K562 (cell line): ENCODE measurements around the gene TSPAN16. TPM values are rescaled to one million over a fixed set of nuclear protein-coding genes. Genes with fewer than 3 reads are reported as not detected.

ENCODE experiments used
- ATAC-seq: fragments of 200-7000 bp; cut with Tn5 transposase; 3 replicates; pipeline ENCODE4 v1.9.1; 2020; ENCODE audit warnings: moderate library complexity
- BruUV-seq: library from RNA; stranded (reverse); fragments of 400-500 nt; replicated peaks from 2 replicates; lab custom pipeline; 2021; lab: Mats Ljungman, UMichigan
- CTCF ChIA-PET: fragments of 300-600 bp; formaldehyde crosslinking; extraction: SDS; loops from one replicate; lab custom pipeline; 2021; ENCODE audit warnings: low intra/inter-chr PET ratio; lab: Yijun Ruan, JAX
- POLR2A ChIA-PET: fragments of 300-600, 350-650 bp; sonication (Branson Sonifier 250); formaldehyde crosslinking; extraction: SDS; loops from one replicate; lab custom pipeline; 2021; ENCODE audit warnings: antibody characterized with exemption, inconsistent platforms; lab: Yijun Ruan, JAX
- DNase-seq, 4 experiments: peaks; one replicate each; pipeline versions ENCODE4 v3.0.0 to v3.0.0-alpha.2; 2011 to 2018; ENCODE audit warnings: low spot score in 3 of 4, mixed read lengths in 3 of 4; ENCODE audit errors: extremely low read depth in 1 of 4
- FAIRE-seq: peaks from 2 replicates; lab custom pipeline; 2011; peaks lifted over from hg19 to GRCh38; lab: Jason Lieb, UNC
- H2AFZ ChIP-seq: 2 replicates; pipeline ENCODE4 v1.6.0; 2011; ENCODE audit warnings: low read depth, low read length, control low read depth, inconsistent platforms
- H3K27ac ChIP-seq: fragments of 200-600 bp; 3 replicates; pipeline ENCODE4 v1.8.0; 2011; ENCODE audit warnings: low read depth, mild to moderate bottlenecking, control low read depth, inconsistent platforms, low read length, moderate library complexity, mixed read lengths; ENCODE audit errors: extremely low read depth
- H3K27me3 ChIP-seq, 2 experiments: fragments of 300-600 bp in 1 of 2; 2 replicates in 1 of 2; 3 replicates in 1 of 2; pipeline versions ENCODE4 v1.6.0 to v1.8.0; 2011; ENCODE audit warnings: inconsistent platforms in 2 of 2, low read length in 2 of 2, mild to moderate bottlenecking in 1 of 2, mixed read lengths in 1 of 2, moderate library complexity in 1 of 2; ENCODE audit not compliant: control insufficient read depth in 2 of 2, insufficient read depth in 2 of 2
- H3K36me3 ChIP-seq: fragments of 300-600 bp; 3 replicates; pipeline ENCODE4 v1.8.0; 2011; ENCODE audit warnings: mild to moderate bottlenecking, low read length, inconsistent platforms; ENCODE audit not compliant: control insufficient read depth, insufficient read depth
- H3K4me1 ChIP-seq, 2 experiments: fragments of 200-600 bp in 1 of 2; replicated peaks in 1 of 2; 2 replicates in 1 of 2; 3 replicates in 1 of 2; pipeline versions ENCODE4 v1.5.1 to v1.8.0; 2011; ENCODE audit warnings: inconsistent platforms in 2 of 2, low read length in 2 of 2, mild to moderate bottlenecking in 1 of 2, mixed read lengths in 1 of 2, moderate library complexity in 1 of 2; ENCODE audit not compliant: control insufficient read depth in 2 of 2, insufficient read depth in 2 of 2
- H3K4me2 ChIP-seq: 2 replicates; pipeline ENCODE4 v1.6.1; 2011; ENCODE audit warnings: low read length, control low read depth, inconsistent platforms, mixed read lengths; ENCODE audit not compliant: insufficient read depth
- H3K4me3 ChIP-seq: fragments of 200-600 bp; sonication (generic), shearing (Covaris generic); 2 replicates; pipeline ENCODE4 v1.5.1; 2016; ENCODE audit warnings: control low read depth, inconsistent platforms
- H3K79me2 ChIP-seq: fragments of 200-600 bp; 3 replicates; pipeline ENCODE4 v1.8.0; 2011; ENCODE audit warnings: low read length, inconsistent platforms; ENCODE audit not compliant: control insufficient read depth, insufficient read depth
- H3K9ac ChIP-seq, 2 experiments: 2 replicates each; pipeline versions ENCODE4 v1.6.0 to v1.6.1; 2011; ENCODE audit warnings: low read depth in 2 of 2, low read length in 2 of 2, control low read depth in 1 of 2, inconsistent platforms in 1 of 2, mild to moderate bottlenecking in 1 of 2, mixed read lengths in 1 of 2; ENCODE audit not compliant: insufficient read depth in 1 of 2
- H3K9me1 ChIP-seq: one replicate; pipeline ENCODE4 v1.6.0; 2011; ENCODE audit warnings: inconsistent platforms, mild to moderate bottlenecking, low read length, moderate library complexity; ENCODE audit not compliant: control insufficient read depth, insufficient read depth
- H3K9me3 ChIP-seq: replicated peaks from 2 replicates; pipeline ENCODE4 v1.5.1; 2011; ENCODE audit warnings: low read depth, low read length, inconsistent platforms; ENCODE audit not compliant: control insufficient read depth, insufficient read depth
- H4K20me1 ChIP-seq: replicated peaks from 2 replicates; pipeline ENCODE4 v1.6.1; 2011; ENCODE audit warnings: low read length, inconsistent platforms, mixed read lengths; ENCODE audit not compliant: control insufficient read depth, insufficient read depth
- CBFB ChIP-seq: sonication (generic); formaldehyde crosslinking; IDR thresholded peaks from 2 replicates; pipeline ENCODE4 v1.4.0; 2020; ENCODE audit warnings: mild to moderate bottlenecking, missing genetic modification reagents
- NFIC ChIP-seq: fragments of 450-650 bp; IDR thresholded peaks from 2 replicates; pipeline ENCODE4 v1.6.1; 2017; ENCODE audit warnings: mild to moderate bottlenecking, inconsistent platforms
- PRDM10 ChIP-seq: fragments of 450-650 bp; IDR thresholded peaks from 2 replicates; pipeline ENCODE4 v1.6.1; 2018; ENCODE audit not compliant: partially characterized antibody
- RBM39 ChIP-seq: fragments of 200-400 bp; formaldehyde crosslinking; optimal IDR thresholded peaks from 2 replicates; pipeline ENCODE3; 2018; ENCODE audit warnings: low read depth, low read length
- SOX6 ChIP-seq: fragments of 450-650 bp; IDR thresholded peaks from 2 replicates; pipeline ENCODE4 v1.6.1; 2014; ENCODE audit warnings: mild to moderate bottlenecking
- WGBS: fragments of 100-300 bp; shearing (Covaris generic); methylation state at CpG from one replicate; pipeline ENCODE4 v1.1.6; 2016; ENCODE audit warnings: low coverage, mixed read lengths; ENCODE audit not compliant: insufficient coverage; ENCODE audit errors: missing lambda C conversion rate; 5-methylcytosine and 5-hydroxymethylcytosine counted together
- in situ Hi-C: fragments of 300-500 bp; cut with MboI; formaldehyde crosslinking; loops from 4 replicates; pipeline ENCODE4 v1.15.0; 2018; ENCODE audit warnings: inconsistent platforms, mixed read lengths
- intact Hi-C: fragments of 100-400 bp; cut with micrococcal nuclease; formaldehyde crosslinking; loops from 2 replicates; pipeline ENCODE4 v1.14.2; 2022
- polyA plus RNA-seq, 8 experiments: library from polyadenylated mRNA; depleted of rRNA in 4 of 8; stranded (reverse) in 5 of 8; unstranded in 3 of 8; fragments of >200 nt; fragmentation: Nextera tagmentation in 2 of 8; fragmentation: Illumina TruSeq in 1 of 8; extraction: Ambion mirVana in 2 of 8; extraction: Trizol in 1 of 8; gene quantifications; 2 replicates each; pipeline versions ENCODE4 v1.2.1 to v1.2.3, GENCODE V29; 2011 to 2014; ENCODE audit warnings: inconsistent platforms in 1 of 8, missing spikeins in 1 of 8
- total RNA-seq, 7 experiments: library from RNA; depleted of rRNA in 6 of 7; stranded (reverse); fragments of >200 nt in 6 of 7; fragmentation: Illumina TruSeq in 2 of 7; extraction: Trizol in 2 of 7; gene quantifications; 2 replicates each; pipeline versions ENCODE4 v1.2.1 to v1.2.3, GENCODE V29; 2011 to 2021; ENCODE audit warnings: low replicate concordance in 1 of 7
- TF ChIP-seq, protein P1 (sequence below): sonication (generic); formaldehyde crosslinking; IDR thresholded peaks from 2 replicates; pipeline ENCODE4 v1.8.1; 2022; ENCODE audit warnings: missing genetic modification reagents

The TSPAN16 gene
- total and polyA plus RNA-seq, 9 of the 15 experiments (the other 6 are each of a cell fraction or from before 2014, with no cell fraction given): not detected

DNA sequence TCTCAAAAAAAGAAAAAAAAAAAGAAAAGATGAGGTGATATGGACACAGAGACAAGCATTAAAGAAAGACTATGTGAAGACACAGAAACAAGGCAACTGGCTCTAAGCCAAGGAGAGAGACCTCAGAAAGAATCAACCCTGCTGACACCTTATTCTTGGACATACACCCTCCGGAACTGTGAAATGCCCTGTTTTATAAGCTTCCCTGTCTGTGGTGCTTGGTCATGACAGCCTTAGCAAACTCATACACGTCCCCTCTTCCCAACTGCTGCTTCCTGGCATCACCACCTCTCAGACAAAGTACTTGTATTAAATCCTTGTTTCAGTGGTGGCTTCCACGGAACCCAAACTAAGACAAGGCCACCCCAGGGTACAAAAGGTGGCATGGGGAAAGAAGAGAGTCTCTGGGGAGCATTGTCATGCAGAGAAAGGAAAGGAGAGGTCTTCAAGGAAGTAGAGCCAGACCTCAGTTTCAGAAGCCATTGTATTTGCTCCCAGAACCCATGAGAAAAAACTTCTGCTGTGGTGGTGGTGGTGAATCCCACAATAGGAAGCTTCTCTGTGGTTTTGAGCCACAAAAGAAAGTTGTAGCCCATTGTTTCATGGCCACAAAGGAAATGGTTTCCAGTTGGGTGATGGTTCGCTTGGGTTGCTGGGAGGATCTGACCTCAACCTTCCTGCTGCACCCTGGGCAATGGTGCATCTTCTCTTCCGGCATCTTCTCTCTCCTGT is 16.3 kb upstream of the TSPAN16 start:
- Histone ChIP-seq H2AFZ (no peak overlapping the region), H3K4me2 (no peak overlapping the region), H3K9ac (no peak overlapping the region), H3K4me3 (no peak overlapping the region), H3K27ac (no peak overlapping the region), H3K79me2 (no peaks in the 10 kb centered on the region), H3K27me3 (peaks cover 8 to 48% of the 10 kb centered on the region in 2 experiments; a peak in 4 of 5 replicates), H3K9me3 (no peaks in the 10 kb centered on the region), H3K4me1 (no peaks in the 10 kb centered on the region; a peak in 1 of 5 replicates), H3K36me3 (no peaks in the 10 kb centered on the region), H4K20me1 (no peaks in the 10 kb centered on the region), H3K9me1 (no peaks in the 10 kb centered on the region)
- FAIRE-seq (no peak), DNase-seq (no peak), ATAC-seq (no peak)
- TF ChIP-seq NFIC (peak; percentile 75), CBFB (CRISPR knock-in tag) (no peak), PRDM10 (peak; percentile 25), RBM39 (no peak), SOX6 (peak; percentile 24; the same call in 1 of the 2 replicates)
- TF ChIP-seq, protein P1, sequence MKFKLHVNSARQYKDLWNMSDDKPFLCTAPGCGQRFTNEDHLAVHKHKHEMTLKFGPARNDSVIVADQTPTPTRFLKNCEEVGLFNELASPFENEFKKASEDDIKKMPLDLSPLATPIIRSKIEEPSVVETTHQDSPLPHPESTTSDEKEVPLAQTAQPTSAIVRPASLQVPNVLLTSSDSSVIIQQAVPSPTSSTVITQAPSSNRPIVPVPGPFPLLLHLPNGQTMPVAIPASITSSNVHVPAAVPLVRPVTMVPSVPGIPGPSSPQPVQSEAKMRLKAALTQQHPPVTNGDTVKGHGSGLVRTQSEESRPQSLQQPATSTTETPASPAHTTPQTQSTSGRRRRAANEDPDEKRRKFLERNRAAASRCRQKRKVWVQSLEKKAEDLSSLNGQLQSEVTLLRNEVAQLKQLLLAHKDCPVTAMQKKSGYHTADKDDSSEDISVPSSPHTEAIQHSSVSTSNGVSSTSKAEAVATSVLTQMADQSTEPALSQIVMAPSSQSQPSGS (CRISPR knock-in tag): no peak
- POLR2A ChIA-PET: interaction anchor here (0.6 kb wide), 1 partner anchor 129 kb away, joined by 4 read pairs; no protein-coding TSS in a partner anchor
- CTCF ChIA-PET: no interaction called here
- BruUV-seq: no TSS peak
- intact Hi-C loops: no loop called here
- 6% methylated on average over 4 of the region's 5 CpGs for WGBS
- in situ Hi-C loops: no loop called here
